Fibroblast of mammary gland (primary cell): ENCODE results near the gene CLEC16A.

Experiments used
- DNase-seq: peaks from one replicate; pipeline ENCODE4 v3.0.0-alpha.2; 2010; ENCODE audit warnings: low read depth
- H3K4me3 ChIP-seq: 2 replicates; pipeline ENCODE4 v1.5.1; 2011; ENCODE audit warnings: low read depth, mild to moderate bottlenecking, low read length, moderate library complexity; ENCODE audit not compliant: control insufficient read depth
- CTCF ChIP-seq: conservative IDR thresholded peaks from 2 replicates; pipeline ENCODE4 v1.5.1; 2011; ENCODE audit warnings: low read depth, low read length, inconsistent platforms; ENCODE audit not compliant: control insufficient read depth, insufficient read depth

Gene CLEC16A

DNA sequence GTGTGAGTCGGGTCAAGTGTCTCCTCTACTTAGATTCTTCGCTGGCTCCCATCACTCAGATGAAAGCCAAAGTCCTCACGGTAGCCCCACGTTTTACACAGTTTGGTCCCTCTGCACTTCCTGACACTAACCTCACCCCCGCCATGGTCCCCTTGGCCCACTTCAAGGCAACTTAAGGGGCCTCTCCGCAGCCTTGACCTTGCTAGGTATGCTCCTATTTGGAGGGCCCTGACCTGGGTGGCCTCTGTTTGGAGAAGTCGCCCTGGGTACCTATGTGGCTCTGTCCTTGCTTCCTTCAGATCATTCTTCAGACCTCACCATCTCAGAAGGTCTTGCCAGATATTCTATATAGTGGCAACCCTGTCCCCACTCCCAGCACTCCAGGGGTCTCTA is 201.5 kb downstream of the CLEC16A start:
- TF ChIP-seq CTCF, result no peak
- DNase-seq, result no peak
- H3K4me3 ChIP-seq, result no peak overlapping the region

DNA sequence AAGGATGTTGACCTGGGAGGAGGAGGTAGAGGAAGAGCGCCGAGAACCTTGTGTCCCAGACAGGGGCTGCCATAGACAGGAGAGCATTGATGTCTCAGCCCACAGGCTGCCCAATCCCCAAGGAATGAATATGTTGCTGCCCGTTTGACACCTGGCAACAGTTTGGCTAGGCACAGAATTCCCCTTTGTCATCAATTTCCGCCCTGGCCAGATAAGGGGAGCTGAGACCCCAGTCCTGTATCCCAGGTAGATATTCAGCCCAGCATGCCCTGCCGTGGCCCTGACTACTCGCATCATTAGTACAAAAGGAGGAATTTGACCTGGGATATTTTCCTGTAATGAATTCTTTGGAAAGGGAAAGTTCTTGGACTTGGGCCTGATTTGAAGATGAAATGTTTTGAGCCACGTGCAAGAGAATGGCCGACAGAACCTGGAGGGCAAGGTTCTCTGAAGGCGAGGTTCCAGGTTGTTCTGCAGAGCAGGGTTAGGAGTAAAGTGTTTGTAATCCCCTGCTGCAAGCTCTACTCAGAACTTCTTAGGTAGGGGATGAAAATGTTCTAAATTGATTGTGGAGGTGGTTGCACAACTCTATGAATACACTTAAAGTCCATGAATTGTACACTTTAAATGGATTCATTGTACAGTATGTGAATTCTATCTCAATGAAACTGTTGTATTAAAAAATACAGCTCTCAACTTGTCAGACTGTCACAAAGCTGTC is 202.8 kb downstream of the CLEC16A start:
- no peak for DNase-seq
- TF ChIP-seq CTCF, result no peak
- no peak overlapping the region for H3K4me3 ChIP-seq

- TF ChIP-seq CTCF, result no peak
- DNase-seq, result no peak
- H3K4me3 ChIP-seq, result no peak overlapping the region
Observed at GRCh38 chr16:11147754-11148444, 203.5 kb downstream of the CLEC16A start.

GRCh38 chr16:11149011-11149616 is 204.8 kb downstream of the CLEC16A start:
- TF ChIP-seq CTCF, result no peak
- DNase-seq, result peak; percentile 33
- H3K4me3 ChIP-seq, result no peak overlapping the region

DNA sequence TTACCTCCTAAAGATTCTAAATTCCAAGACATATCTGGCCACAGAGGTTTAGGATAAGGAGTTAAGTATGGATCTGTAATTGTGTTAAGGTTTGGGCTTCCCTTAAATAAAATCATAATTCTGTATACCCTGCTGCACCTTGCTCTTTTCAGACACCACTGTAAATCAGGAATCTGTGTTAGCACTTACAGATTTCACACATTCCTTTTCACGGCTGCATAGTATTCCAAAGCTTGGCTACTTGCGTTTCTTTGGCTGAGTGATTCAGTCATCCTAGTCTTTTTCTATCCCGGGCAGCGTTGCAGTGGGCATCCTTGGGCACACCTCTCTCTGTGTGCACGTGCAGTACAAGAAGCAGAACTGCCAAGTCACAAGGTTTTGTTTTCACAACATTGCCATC is 205.8 kb downstream of the CLEC16A start:
- no peak for DNase-seq
- no peak overlapping the region for H3K4me3 ChIP-seq
- no peak for TF ChIP-seq CTCF

- DNase-seq, result no peak
- TF ChIP-seq CTCF, result no peak
- H3K4me3 ChIP-seq, result no peak overlapping the region
Observed at GRCh38 chr16:11151156-11151884, 207.0 kb downstream of the CLEC16A start.
